ENCODE results near the gene ADGRG3.

- TF ChIP-seq, protein P1, sequence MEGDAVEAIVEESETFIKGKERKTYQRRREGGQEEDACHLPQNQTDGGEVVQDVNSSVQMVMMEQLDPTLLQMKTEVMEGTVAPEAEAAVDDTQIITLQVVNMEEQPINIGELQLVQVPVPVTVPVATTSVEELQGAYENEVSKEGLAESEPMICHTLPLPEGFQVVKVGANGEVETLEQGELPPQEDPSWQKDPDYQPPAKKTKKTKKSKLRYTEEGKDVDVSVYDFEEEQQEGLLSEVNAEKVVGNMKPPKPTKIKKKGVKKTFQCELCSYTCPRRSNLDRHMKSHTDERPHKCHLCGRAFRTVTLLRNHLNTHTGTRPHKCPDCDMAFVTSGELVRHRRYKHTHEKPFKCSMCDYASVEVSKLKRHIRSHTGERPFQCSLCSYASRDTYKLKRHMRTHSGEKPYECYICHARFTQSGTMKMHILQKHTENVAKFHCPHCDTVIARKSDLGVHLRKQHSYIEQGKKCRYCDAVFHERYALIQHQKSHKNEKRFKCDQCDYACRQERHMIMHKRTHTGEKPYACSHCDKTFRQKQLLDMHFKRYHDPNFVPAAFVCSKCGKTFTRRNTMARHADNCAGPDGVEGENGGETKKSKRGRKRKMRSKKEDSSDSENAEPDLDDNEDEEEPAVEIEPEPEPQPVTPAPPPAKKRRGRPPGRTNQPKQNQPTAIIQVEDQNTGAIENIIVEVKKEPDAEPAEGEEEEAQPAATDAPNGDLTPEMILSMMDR (IDR thresholded peaks at IDR 0.05) = no peak
- TF ChIP-seq ZFX (IDR thresholded peaks at IDR 0.05; ENCODE audit: borderline replicate concordance) = no peak
Observed at GRCh38 chr16:57727610-57728009, 59.5 kb downstream of the ADGRG3 start.
